ENCODE results near the gene EYS. TPM values are rescaled to one million over a fixed set of nuclear protein-coding genes. Genes with fewer than 3 reads are reported as not detected.

Gene EYS
- polyA plus RNA-seq, 1 experiment = not detected

GRCh38 chr6:63864061-63864460, 1843.0 kb downstream of the EYS start:
- CTCF ChIA-PET = no interaction called here

GRCh38 chr6:63862486-63863198, 1844.4 kb downstream of the EYS start:
- Histone ChIP-seq H3K36me3 (ENCODE audit: control insufficient read depth, insufficient read depth, low read length) (no peaks in the 10 kb centered on the region), H3K4me3 (ENCODE audit: low read depth, low read length) (no peak overlapping the region), H3K27me3 (ENCODE audit: control insufficient read depth, insufficient read depth, low read length) (no peaks in the 10 kb centered on the region)
- DNase-seq (ENCODE audit: low read depth) = no peak
- TF ChIP-seq CTCF (IDR thresholded peaks at IDR 0.05; ENCODE audit: insufficient read depth, low read depth, low read length) = no peak
- ChIA-PET POLR2A (no interaction called here), CTCF (no interaction called here)

More at GRCh38 chr6:63864061-63864460, 1843.0 kb downstream of the EYS start:
- no peak for DNase-seq (ENCODE audit: low read depth)
- Histone ChIP-seq H3K4me3 (ENCODE audit: low read depth, low read length) (no peak overlapping the region), H3K27me3 (ENCODE audit: control insufficient read depth, insufficient read depth, low read length) (no peaks in the 10 kb centered on the region), H3K36me3 (ENCODE audit: control insufficient read depth, insufficient read depth, low read length) (no peaks in the 10 kb centered on the region)
- POLR2A ChIA-PET = no interaction called here
- no peak for TF ChIP-seq CTCF (IDR thresholded peaks at IDR 0.05; ENCODE audit: insufficient read depth, low read depth, low read length)

GRCh38 chr6:63859528-63859927, 1847.5 kb downstream of the EYS start:
- ChIA-PET CTCF (no interaction called here), POLR2A (no interaction called here)
- DNase-seq (ENCODE audit: low read depth) = no peak
- Histone ChIP-seq H3K4me3 (ENCODE audit: low read depth, low read length) (no peak overlapping the region), H3K36me3 (ENCODE audit: control insufficient read depth, insufficient read depth, low read length) (no peaks in the 10 kb centered on the region), H3K27me3 (ENCODE audit: control insufficient read depth, insufficient read depth, low read length) (no peaks in the 10 kb centered on the region)
- TF ChIP-seq CTCF (IDR thresholded peaks at IDR 0.05; ENCODE audit: insufficient read depth, low read depth, low read length) = no peak

- Histone ChIP-seq H3K27me3 (ENCODE audit: control insufficient read depth, insufficient read depth, low read length) (no peaks in the 10 kb centered on the region), H3K36me3 (ENCODE audit: control insufficient read depth, insufficient read depth, low read length) (no peaks in the 10 kb centered on the region), H3K4me3 (ENCODE audit: low read depth, low read length) (no peak overlapping the region)
- POLR2A ChIA-PET = no interaction called here
- CTCF ChIA-PET = no interaction called here
- DNase-seq (ENCODE audit: low read depth) = no peak
- no peak for TF ChIP-seq CTCF (IDR thresholded peaks at IDR 0.05; ENCODE audit: insufficient read depth, low read depth, low read length)
Observed at GRCh38 chr6:63858691-63859090, 1848.3 kb downstream of the EYS start.

- TF ChIP-seq CTCF (IDR thresholded peaks at IDR 0.05; ENCODE audit: insufficient read depth, low read depth, low read length) = no peak
- no peak overlapping the region for H3K4me3 ChIP-seq (ENCODE audit: low read depth, low read length)
- POLR2A ChIA-PET = no interaction called here
- DNase-seq (ENCODE audit: low read depth) = no peak
- CTCF ChIA-PET = no interaction called here
- H3K27me3 ChIP-seq (ENCODE audit: control insufficient read depth, insufficient read depth, low read length) = no peaks in the 10 kb centered on the region
- no peaks in the 10 kb centered on the region for H3K36me3 ChIP-seq (ENCODE audit: control insufficient read depth, insufficient read depth, low read length)
Observed at GRCh38 chr6:63856271-63856670, 1850.8 kb downstream of the EYS start.
